Spleen (tissue), 7 donors: Measurements from ENCODE around the gene VPS51.

Source experiments
- CTCF ChIP-seq, 11 experiments: fragments of 200-600 bp in 7 of 11; fragments of 450-650 bp in 4 of 11; sonication (generic) in 4 of 11; IDR thresholded peaks in 8 of 11; conservative IDR thresholded peaks in 3 of 11; 1 replicate in 7 of 11; 2 replicates in 4 of 11; pipeline versions ENCODE4 v1.4.0 to v1.8.0; 2016 to 2021; ENCODE audit warnings: antibody characterized with exemption in 11 of 11, inconsistent platforms in 4 of 11, mild to moderate bottlenecking in 1 of 11
- POLR2A ChIP-seq, 3 donors: fragments of 450-650 bp; IDR thresholded peaks; one replicate each; pipeline ENCODE4 v1.5.1; 2017; ENCODE audit warnings: antibody characterized with exemption in 3 of 3, mild to moderate bottlenecking in 1 of 3
- donor health status: DM: no; HTN: no; CAD: no; lungs with moderate emphysema.
- donor health status: DM: no; HTN: no; CAD: no.
- donor health status: DM: no; HTN: no; CAD: no.

- TF ChIP-seq CTCF (IDR thresholded peaks at IDR 0.05 in 8 of 11, conservative IDR thresholded peaks at IDR 0.05 in 3 of 11): no peak
- TF ChIP-seq POLR2A (IDR thresholded peaks at IDR 0.05): no peak
Observed at GRCh38 chr11:65111159-65111743, 15.2 kb downstream of the VPS51 start.
